Measurements from ENCODE around the gene PPP1R9A.

DNA sequence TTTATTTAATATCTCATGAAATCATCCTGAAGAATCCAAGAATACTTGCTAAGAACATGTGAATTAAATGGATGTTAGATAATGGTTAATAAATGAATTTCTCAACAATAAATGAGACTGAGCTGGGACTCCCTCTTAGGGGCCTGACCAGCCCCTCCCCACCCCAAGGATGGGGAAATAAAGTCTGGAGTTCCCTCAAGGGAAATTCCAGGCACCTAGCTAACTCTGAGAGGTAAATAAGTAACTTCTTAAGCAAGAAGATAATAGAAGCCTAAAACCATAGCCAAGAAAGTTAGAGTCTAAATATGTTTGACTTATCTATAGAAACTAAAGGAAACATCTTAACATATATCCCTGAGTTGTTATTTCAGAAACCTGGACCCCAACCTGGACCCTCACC, 32.2 kb upstream of the PPP1R9A start:
- TF ChIP-seq, protein P1, sequence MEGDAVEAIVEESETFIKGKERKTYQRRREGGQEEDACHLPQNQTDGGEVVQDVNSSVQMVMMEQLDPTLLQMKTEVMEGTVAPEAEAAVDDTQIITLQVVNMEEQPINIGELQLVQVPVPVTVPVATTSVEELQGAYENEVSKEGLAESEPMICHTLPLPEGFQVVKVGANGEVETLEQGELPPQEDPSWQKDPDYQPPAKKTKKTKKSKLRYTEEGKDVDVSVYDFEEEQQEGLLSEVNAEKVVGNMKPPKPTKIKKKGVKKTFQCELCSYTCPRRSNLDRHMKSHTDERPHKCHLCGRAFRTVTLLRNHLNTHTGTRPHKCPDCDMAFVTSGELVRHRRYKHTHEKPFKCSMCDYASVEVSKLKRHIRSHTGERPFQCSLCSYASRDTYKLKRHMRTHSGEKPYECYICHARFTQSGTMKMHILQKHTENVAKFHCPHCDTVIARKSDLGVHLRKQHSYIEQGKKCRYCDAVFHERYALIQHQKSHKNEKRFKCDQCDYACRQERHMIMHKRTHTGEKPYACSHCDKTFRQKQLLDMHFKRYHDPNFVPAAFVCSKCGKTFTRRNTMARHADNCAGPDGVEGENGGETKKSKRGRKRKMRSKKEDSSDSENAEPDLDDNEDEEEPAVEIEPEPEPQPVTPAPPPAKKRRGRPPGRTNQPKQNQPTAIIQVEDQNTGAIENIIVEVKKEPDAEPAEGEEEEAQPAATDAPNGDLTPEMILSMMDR (IDR thresholded peaks at IDR 0.05; ENCODE audit: poor library complexity, severe bottlenecking): no peak
- TF ChIP-seq EP300 (conservative IDR thresholded peaks at IDR 0.05; ENCODE audit: poor library complexity, severe bottlenecking): no peak
- no peak for TF ChIP-seq POLR2AphosphoS5 (IDR thresholded peaks at IDR 0.05)
- no peak for TF ChIP-seq EZH2 (IDR thresholded peaks at IDR 0.05; ENCODE audit: borderline replicate concordance, insufficient read depth, low read length, poor library complexity, severe bottlenecking)

Measured in neural cell (in vitro differentiated cells).